SHP77 (cell line): ENCODE data around the gene PCDHGB1.
"Not testable (repeated sequence)": the region's sequence is repeated elsewhere in the genome, so short reads cannot be mapped to it uniquely, and the experiment has no call there.

Experiments used
- DNase-seq, 2 experiments: peaks; one replicate each; lab custom pipeline; 2025; lab: John Stamatoyannopoulos, UW

Gene PCDHGB1

GRCh38 chr5:141383345-141383744 lies 33.4 kb downstream of the PCDHGB1 start:
- no peak for DNase-seq

DNA sequence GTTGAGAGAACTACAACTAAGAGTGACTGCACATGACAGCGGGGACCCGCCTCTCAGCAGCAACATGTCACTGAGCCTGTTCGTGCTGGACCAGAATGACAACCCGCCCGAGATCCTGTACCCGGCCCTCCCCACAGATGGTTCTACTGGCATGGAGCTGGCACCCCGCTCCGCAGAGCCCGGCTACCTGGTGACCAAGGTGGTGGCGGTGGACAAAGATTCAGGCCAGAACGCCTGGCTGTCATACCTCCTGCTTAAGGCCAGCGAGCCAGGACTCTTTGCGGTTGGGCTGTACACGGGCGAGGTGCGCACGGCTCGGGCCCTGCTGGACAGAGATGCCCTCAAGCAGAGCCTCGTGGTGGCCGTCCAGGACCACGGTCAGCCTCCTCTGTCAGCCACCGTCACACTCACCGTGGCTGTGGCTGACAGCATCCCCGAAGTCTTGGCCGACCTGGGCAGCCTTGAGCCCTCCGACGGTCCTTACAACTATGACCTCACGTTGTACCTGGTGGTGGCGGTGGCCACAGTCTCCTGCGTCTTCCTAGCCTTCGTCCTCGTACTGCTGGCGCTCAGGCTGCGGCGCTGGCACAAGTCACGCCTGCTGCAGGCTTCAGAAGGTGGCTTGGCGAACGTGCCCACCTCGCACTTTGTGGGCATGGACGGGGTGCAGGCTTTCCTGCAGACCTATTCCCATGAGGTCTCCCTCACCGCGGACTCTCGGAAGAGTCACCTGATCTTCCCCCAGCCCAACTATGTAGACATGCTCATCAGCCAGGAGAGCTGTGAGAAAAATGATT lies 34.8 kb downstream of the PCDHGB1 start:
- DNase-seq = no peak

- not testable (repeated sequence) for DNase-seq
Measured at GRCh38 chr5:141387557-141388311, 37.8 kb downstream of the PCDHGB1 start, which contains the start of gene PCDHGB4. Gene PCDHGB4 (plus strand): TSS chr5:141387698. CDS start chr5:141387885, 187 bp downstream.

DNA sequence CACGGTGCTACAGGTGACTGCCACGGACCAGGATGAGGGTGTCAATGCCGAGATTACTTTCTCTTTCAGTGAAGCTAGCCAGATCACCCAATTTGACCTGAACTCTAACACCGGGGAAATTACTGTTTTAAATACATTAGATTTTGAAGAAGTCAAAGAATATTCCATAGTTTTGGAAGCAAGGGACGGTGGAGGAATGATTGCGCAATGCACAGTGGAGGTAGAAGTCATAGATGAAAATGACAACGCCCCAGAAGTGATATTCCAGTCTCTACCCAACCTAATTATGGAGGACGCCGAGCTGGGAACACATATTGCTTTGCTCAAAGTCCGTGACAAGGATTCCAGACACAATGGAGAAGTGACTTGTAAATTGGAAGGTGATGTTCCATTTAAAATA lies 38.8 kb downstream of the PCDHGB1 start:
- DNase-seq = no peak

GRCh38 chr5:141389153-141390042 lies 39.5 kb downstream of the PCDHGB1 start:
- DNase-seq = no peak

DNA sequence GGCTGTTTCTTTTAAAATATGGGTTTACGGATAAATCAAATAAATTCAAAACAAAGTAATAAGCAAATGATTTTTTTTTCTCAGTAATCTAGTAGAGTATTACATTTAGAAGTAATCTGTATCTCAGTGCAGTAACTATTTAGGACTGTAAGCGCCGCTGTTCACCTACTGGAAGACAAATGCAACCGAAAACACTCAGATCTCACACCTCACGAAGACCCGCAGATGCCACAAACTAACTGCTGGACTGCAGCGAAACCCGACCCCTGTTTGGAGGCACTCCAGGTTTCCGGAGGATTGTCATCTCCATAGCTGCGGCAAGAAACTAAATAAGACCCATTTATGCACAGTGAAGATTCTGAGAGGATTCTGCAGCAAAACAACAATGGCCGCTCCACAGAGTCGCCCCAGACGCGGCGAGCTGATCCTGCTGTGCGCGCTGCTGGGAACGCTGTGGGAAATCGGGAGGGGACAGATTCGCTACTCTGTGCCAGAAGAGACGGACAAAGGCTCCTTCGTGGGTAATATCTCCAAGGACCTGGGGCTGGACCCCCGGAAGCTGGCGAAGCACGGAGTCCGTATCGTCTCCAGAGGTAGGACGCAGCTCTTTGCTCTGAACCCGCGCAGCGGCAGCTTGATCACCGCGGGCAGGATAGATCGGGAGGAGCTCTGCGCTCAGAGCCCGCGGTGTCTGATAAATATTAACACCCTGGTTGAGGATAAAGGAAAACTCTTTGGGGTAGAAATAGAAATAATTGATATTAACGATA lies 42.7 kb downstream of the PCDHGB1 start, which contains the start of gene PCDHGA8:
Gene PCDHGA8, plus strand, starts transcription at position 205 of the 770 bp plus-strand sequence. Its CDS starts 181 bp downstream, at position 386.
- no peak for DNase-seq

DNA sequence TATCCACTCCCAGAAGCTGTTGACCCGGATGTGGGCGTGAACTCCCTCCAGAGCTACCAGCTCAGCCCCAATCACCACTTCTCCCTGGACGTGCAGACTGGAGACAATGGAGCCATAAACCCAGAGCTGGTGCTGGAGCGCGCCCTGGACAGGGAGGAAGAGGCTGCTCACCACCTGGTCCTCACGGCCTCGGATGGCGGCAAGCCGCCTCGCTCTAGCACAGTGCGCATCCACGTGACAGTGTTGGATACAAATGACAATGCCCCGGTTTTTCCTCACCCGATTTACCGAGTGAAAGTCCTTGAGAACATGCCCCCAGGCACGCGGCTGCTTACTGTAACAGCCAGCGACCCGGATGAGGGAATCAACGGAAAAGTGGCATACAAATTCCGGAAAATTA lies 43.4 kb downstream of the PCDHGB1 start:
- DNase-seq = no peak

DNA sequence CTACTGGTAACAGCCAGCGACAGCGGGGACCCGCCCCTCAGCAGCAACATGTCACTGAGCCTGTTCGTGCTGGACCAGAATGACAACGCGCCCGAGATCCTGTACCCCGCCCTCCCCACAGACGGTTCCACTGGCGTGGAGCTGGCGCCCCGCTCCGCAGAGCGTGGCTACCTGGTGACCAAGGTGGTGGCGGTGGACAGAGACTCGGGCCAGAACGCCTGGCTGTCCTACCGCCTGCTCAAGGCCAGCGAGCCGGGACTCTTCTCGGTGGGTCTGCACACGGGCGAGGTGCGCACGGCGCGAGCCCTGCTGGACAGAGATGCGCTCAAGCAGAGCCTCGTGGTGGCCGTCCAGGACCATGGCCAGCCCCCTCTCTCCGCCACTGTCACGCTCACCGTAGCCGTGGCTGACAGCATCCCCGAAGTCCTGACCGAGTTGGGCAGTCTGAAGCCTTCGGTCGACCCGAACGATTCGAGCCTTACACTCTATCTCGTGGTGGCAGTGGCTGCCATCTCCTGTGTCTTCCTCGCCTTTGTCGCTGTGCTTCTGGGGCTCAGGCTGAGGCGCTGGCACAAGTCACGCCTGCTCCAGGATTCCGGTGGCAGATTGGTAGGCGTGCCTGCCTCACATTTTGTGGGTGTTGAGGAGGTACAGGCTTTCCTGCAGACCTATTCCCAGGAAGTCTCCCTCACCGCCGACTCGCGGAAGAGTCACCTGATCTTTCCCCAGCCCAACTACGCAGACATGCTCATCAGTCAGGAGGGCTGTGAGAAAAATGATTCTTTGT lies 44.7 kb downstream of the PCDHGB1 start:
- not testable (repeated sequence) for DNase-seq

DNA sequence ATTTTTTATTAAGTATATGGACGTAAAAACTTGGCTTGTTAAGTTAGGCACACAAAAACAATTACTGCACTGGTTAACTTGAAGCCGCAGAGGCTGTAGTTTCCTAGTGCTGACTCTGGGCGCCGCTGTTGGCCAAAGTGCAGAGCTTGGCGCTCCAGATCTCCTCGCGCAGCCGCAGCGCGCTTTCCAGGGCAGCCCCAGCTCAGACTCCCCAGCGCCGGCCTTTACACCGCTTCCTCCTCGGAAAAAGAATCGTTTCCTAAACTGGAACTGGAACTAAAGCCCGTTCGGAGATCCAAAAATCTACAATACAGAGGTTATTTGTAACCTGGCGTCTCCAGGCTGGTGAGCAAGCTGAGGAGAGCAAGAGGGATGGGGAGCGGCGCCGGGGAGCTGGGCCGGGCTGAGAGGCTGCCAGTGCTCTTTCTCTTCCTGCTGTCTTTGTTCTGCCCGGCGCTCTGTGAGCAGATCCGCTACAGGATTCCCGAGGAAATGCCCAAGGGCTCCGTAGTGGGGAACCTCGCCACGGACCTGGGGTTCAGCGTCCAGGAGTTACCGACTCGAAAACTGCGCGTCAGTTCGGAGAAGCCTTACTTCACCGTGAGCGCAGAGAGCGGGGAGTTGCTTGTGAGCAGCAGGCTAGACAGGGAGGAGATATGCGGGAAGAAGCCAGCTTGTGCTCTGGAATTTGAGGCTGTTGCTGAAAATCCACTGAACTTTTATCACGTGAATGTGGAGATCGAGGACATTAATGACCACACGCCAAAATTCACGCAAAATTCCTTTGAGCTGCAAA lies 48.1 kb downstream of the PCDHGB1 start, which contains the start of gene PCDHGB5:
Gene PCDHGB5, plus strand, starts transcription at position 192 of the 796 bp plus-strand sequence. Its CDS starts 181 bp downstream, at position 373.
- not testable (repeated sequence) for DNase-seq

GRCh38 chr5:141398608-141399007 lies 48.7 kb downstream of the PCDHGB1 start:
- no peak for DNase-seq

GRCh38 chr5:141399555-141400258 lies 49.8 kb downstream of the PCDHGB1 start:
- no peak for DNase-seq
